NCI-H345 (cell line): ENCODE data around the gene USP20.
"Not testable (repeated sequence)": the region's sequence is repeated elsewhere in the genome, so short reads cannot be mapped to it uniquely, and the experiment has no call there.

Experiments used
- DNase-seq: peaks from one replicate; lab custom pipeline; 2025; lab: John Stamatoyannopoulos, UW

Gene USP20

DNA sequence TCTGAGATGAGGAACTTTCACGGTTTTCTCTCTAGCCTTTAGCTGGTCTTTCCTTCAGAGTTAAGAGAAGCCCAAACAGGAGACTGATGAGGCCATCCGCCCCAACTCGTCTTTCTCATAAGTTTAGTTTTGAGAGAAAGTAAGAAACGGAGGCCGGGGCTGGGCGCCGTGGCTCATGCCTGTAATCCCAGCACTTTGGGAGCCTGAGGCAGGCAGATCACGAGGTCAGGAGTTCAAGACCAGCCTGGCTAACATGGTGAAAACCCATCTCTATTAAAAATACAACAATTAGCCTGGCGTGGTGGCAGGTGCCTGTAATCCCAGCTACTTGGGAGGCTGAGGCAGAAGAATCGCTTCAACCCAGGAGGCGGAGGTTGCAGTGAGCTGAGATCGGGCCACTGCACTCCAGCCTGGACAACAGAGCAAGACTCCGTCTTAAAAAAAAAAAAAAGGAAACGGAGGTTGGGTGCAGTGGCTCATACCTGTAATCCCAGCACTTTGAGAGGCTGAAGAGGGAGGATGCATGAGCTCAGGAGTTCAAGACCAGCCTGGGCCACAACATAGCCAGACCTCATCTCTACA is 55.6 kb downstream of the USP20 start:
- not testable (repeated sequence) for DNase-seq

- no peak for DNase-seq
Measured at GRCh38 chr9:129891569-129891968, 56.3 kb downstream of the USP20 start.

GRCh38 chr9:129894120-129894823 is 59.0 kb downstream of the USP20 start:
- DNase-seq, result no peak

GRCh38 chr9:129895376-129896268 is 60.4 kb downstream of the USP20 start:
- no peak for DNase-seq

- no peak for DNase-seq
Measured at GRCh38 chr9:129897263-129897662, 62.0 kb downstream of the USP20 start.

- DNase-seq, result no peak
Measured at GRCh38 chr9:129898185-129898584, 62.9 kb downstream of the USP20 start.

DNA sequence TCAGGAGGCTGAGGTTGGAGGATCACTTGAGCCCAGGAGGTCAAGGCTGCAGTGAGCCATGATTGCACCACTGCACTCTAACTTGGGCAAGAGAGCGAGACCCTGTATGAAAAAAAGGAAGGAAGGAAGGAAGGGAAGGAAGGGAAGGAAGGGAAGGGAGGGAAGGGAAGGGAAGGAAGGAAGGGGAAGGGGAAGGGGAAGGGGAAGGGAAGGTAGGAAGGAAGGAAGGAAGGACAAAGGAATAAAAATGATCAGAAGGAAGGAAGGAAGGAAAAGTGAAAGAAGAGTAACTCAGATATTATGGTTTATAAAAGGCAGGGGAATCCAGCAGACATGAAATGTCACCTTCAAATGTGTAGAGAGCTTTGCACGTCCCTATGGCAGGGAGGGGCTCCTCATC is 64.4 kb downstream of the USP20 start:
- no peak for DNase-seq

DNA sequence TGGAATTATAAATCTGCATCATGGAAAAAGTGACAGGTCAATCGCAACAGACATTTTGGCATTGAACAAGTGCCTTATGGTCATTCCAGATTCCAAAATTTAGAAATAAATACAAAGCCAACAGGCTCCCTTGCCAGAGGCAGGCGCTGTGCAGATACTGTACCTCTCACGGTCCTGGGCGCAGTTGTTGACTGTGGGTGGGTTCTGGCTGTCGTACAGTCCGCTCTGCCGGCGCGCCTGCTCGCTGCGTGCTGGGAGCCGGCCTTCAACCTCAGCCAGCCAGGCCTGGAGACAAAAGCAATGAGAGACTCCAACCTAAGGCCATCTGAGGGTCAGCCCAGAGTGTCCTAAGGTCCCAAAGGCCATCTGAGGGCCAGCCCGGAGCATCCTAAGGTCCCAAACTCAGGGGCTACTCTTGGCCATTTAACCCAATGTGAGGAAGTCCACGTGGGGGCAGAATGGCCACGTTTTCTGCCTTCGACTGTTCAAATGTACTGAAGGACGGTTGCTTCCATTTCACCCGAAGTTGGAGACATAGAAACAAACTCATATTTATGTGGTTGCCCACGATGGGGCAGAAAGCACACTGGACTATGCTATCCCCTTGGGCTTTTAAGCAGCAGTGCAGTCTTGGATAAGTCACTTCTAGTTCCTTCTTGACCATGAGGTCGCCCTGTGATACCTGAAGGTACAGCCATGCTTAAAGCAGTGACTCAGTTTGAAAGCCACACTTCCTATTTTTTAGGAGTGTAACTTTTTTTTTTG is 65.2 kb downstream of the USP20 start:
- no peak for DNase-seq

- DNase-seq, result no peak
Measured at GRCh38 chr9:129901993-129902739, 66.9 kb downstream of the USP20 start.

GRCh38 chr9:129902740-129903134 is 67.5 kb downstream of the USP20 start:
- DNase-seq, result no peak

DNA sequence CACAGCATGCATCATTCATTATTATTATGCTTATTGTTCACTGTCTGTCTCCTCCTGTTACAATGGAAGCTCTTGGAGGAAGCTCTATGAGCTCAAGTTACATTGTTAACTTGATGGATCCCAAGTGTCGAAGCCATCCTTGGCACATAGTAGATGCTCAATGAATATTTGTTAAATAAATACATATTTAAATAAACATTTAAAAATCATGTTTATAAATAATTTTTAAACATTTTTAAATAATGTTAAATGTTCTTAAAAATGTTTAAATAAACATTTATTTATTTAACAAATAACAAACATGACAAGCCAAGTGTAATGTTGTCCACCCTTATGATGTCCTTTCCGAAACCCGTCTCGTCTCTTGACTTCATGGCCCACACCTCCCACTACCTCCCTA is 69.5 kb downstream of the USP20 start:
- DNase-seq, result no peak

DNA sequence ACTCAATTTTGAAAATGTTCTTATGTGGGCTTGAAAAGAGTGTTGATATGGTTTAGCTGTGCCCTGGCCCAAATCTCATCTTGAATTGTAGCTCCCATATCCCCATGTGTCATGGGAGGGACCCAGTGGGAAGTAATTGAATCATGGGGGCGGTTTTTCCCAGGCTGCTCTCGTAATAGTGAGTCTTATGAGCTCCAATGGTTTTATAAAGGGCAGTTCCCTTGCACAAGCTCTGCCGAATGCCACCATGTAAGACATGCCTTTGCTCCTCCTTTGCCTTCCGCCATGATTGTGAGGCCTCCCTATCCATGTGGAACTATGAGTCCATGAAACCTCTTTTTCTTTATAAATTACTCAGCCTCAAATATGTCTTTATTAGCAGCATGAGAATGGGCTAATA is 71.0 kb downstream of the USP20 start:
- DNase-seq, result no peak

DNA sequence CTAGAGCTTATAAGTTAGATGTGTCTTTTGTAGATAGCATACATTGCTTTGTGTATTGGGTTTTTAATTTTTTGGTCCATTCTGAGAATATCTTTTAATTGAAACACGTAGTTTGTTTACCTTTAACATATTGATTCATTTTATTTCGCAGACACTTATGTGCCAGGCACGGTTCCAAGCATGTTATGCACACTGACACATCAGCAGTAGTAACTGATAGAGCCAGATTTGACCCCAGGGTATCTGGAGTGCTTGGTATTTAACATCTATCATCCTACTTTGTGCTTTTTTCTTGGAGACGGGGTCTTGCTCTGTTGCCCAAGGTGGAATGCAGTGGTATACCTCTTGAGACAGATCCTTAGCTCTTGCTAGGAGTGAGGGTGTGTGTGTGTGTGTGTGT is 71.9 kb downstream of the USP20 start:
- DNase-seq, result no peak

GRCh38 chr9:129908906-129909305 is 73.6 kb downstream of the USP20 start:
- DNase-seq, result no peak

DNA sequence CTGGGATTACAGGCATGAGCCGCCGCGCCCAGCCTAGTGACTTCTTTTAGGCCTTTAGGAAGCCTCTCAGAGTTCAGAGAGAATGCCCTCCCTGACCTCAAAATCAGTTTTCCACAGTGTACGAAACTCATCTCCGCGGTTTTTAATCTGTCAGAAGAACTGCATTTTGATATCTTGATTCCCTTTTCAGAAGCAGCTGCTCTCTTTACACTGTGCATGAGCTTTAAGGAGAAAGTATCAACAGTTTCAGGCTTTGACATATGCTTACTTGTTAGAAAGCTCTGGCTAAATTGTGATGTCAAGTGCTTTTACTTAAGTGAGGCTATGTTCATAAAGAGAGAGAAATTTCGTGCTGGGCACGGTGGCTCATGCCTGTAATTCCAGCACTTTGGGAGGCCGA is 74.6 kb downstream of the USP20 start:
- no peak for DNase-seq

GRCh38 chr9:129910628-129911567 is 75.6 kb downstream of the USP20 start:
- no peak for DNase-seq

DNA sequence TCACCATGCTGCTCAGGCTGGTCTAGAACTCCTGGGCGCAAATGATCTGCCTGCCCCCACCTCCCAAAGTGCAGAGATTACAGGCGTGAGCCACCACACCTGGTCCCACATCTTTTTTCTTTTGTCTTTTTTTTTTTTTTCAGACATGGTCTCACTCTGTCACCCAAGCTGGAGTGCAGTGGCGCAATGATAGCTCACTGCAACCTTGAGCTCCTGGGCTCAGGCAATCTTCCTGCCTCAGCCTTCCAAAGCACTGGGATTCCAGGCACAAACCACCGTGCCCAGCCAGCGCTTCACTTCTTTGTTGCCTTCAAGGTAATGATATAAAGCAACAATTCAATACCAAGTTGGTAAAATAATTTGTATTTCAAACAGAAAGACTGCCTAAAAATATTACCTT is 78.8 kb downstream of the USP20 start:
- DNase-seq, result no peak

DNA sequence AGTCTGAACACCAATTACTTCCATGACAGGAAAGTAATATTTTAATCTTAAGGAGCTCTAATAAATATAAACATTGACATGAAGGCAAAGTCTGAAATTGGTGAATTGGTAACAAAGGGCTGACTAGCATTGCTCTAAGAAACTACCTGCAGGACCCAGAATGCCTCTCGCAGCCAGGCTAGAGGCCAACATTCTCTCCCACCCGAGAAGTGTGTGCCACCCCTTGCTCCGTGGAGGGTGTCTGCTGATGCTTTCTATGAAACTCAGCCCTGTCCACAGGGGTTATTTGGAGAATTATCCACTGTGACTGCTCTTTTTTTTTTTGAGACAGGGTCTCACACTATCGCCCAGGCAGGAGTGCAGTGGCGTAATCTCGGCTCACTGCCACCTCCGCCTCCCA is 81.4 kb downstream of the USP20 start:
- no peak for DNase-seq

- DNase-seq, result no peak
Measured at GRCh38 chr9:129918296-129918950, 83.2 kb downstream of the USP20 start.

GRCh38 chr9:129919277-129919676 is 84.0 kb downstream of the USP20 start:
- no peak for DNase-seq
